B cell (primary cell): ENCODE measurements around the gene KRT12.

ENCODE experiments used
- EZH2 ChIP-seq: IDR thresholded peaks from 2 replicates; pipeline ENCODE4 v1.6.1; 2012; ENCODE audit warnings: borderline replicate concordance, low read depth, mild to moderate bottlenecking, moderate library complexity, low read length; ENCODE audit not compliant: insufficient read depth, poor library complexity, severe bottlenecking
- TF ChIP-seq, protein P1 (sequence below): fragments of 200-600 bp; IDR thresholded peaks from one replicate; pipeline ENCODE4 v1.8.0; 2022; ENCODE audit warnings: antibody characterized with exemption, mild to moderate bottlenecking

DNA sequence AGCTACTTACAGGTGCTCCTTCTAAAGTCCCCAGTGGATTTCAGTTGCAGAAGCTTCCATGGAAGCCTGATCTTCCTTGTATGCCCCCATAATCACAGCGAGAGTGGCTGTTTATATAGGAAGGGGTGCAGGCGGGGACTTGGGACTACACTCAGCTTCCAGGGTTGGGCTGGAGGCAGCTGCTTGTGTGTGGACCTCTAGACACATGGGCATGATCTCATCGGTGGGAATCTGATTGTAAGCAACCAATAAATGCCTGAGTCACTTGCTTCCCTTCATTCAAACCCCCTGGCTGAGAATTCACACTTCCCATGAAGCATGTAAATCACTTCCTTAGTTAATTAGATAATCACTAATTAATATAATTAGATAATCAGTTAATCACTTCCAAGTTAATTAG lies 19.1 kb upstream of the KRT12 start:
- TF ChIP-seq, protein P1, sequence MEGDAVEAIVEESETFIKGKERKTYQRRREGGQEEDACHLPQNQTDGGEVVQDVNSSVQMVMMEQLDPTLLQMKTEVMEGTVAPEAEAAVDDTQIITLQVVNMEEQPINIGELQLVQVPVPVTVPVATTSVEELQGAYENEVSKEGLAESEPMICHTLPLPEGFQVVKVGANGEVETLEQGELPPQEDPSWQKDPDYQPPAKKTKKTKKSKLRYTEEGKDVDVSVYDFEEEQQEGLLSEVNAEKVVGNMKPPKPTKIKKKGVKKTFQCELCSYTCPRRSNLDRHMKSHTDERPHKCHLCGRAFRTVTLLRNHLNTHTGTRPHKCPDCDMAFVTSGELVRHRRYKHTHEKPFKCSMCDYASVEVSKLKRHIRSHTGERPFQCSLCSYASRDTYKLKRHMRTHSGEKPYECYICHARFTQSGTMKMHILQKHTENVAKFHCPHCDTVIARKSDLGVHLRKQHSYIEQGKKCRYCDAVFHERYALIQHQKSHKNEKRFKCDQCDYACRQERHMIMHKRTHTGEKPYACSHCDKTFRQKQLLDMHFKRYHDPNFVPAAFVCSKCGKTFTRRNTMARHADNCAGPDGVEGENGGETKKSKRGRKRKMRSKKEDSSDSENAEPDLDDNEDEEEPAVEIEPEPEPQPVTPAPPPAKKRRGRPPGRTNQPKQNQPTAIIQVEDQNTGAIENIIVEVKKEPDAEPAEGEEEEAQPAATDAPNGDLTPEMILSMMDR = no peak
- TF ChIP-seq EZH2 = no peak
